CD4-positive, alpha-beta T cell (primary cell): ENCODE measurements around the gene CROCC2. TPM values are rescaled to one million over a fixed set of nuclear protein-coding genes. Genes with fewer than 3 reads are reported as not detected.

Experiments
- ATAC-seq: fragments of 200-7000 bp; cut with Tn5 transposase; one replicate; pipeline ENCODE4 v1.10.0; 2022; ENCODE audit warnings: mild to moderate bottlenecking; ENCODE audit not compliant: poor library complexity
- CTCF ChIA-PET: fragments of 350-600 bp; sonication (Branson Sonifier 250); formaldehyde crosslinking; loops from one replicate; lab custom pipeline; 2021; ENCODE audit warnings: antibody characterized with exemption, inconsistent platforms; lab: Charles Lee
- POLR2A ChIA-PET: fragments of 350-600 bp; sonication (Branson Sonifier 250); formaldehyde crosslinking; loops from one replicate; lab custom pipeline; 2021; ENCODE audit warnings: antibody characterized with exemption, inconsistent platforms; lab: Charles Lee
- DNase-seq, 14 experiments: peaks; one replicate each; pipeline ENCODE4 v3.0.0-alpha.2; 2013 to 2020; ENCODE audit warnings: mixed read lengths in 2 of 14
- H3K27ac ChIP-seq, 2 donors: one replicate each; pipeline versions ENCODE4 v1.5.1 to v1.7.0; 2013; ENCODE audit warnings: low read length in 2 of 2, low read depth in 1 of 2, mild to moderate bottlenecking in 1 of 2
- H3K27me3 ChIP-seq, 2 experiments: 1 replicate in 1 of 2; 2 replicates in 1 of 2; pipeline versions ENCODE4 v1.6.1 to v1.7.0; 2013; ENCODE audit warnings: low read length in 2 of 2, control low read depth in 1 of 2, mild to moderate bottlenecking in 1 of 2, moderate library complexity in 1 of 2; ENCODE audit not compliant: insufficient read depth in 2 of 2, control insufficient read depth in 1 of 2
- H3K36me3 ChIP-seq: one replicate; pipeline ENCODE4 v1.6.1; 2013; ENCODE audit warnings: low read length, control low read depth; ENCODE audit not compliant: insufficient read depth
- H3K4me1 ChIP-seq: one replicate; pipeline ENCODE4 v1.6.1; 2013; ENCODE audit warnings: low read length, control low read depth; ENCODE audit not compliant: insufficient read depth
- H3K4me3 ChIP-seq: one replicate; pipeline ENCODE4 v1.5.1; 2013; ENCODE audit warnings: mild to moderate bottlenecking, low read length, moderate library complexity
- H3K9me3 ChIP-seq, 2 experiments: 1 replicate in 1 of 2; 2 replicates in 1 of 2; pipeline versions ENCODE4 v1.6.1 to v1.7.0; 2013; ENCODE audit warnings: low read length in 2 of 2, mild to moderate bottlenecking in 2 of 2, control low read depth in 1 of 2, moderate library complexity in 1 of 2; ENCODE audit not compliant: control insufficient read depth in 1 of 2, insufficient read depth in 1 of 2
- H3K27ac Mint-ChIP-seq: one replicate; pipeline ENCODE4 v1.8.0; 2020; ENCODE audit warnings: mixed read lengths
- H3K27me3 Mint-ChIP-seq: one replicate; pipeline ENCODE4 v1.8.0; 2021; ENCODE audit warnings: mixed read lengths
- H3K36me3 Mint-ChIP-seq: one replicate; pipeline ENCODE4 v1.8.0; 2021; ENCODE audit warnings: low read depth, mixed read lengths
- H3K4me1 Mint-ChIP-seq: one replicate; pipeline ENCODE4 v1.8.0; 2021; ENCODE audit warnings: low read depth, mixed read lengths
- H3K4me3 Mint-ChIP-seq: one replicate; pipeline ENCODE4 v1.8.0; 2020; ENCODE audit warnings: mild to moderate bottlenecking, mixed read lengths
- H3K9me3 Mint-ChIP-seq: one replicate; pipeline ENCODE4 v1.8.0; 2020; ENCODE audit warnings: mixed read lengths
- intact Hi-C, 2 experiments: fragments of 100-400 bp; cut with DNase I in 1 of 2; cut with micrococcal nuclease in 1 of 2; formaldehyde crosslinking; loops; one replicate each; pipeline versions ENCODE4 v1.15.1 to v1.9.0; 2023 to 2025; cut with DNase I, micrococcal nuclease
- total RNA-seq, 174 experiments: library from RNA in 2 of 174; stranded (reverse) in 2 of 174; gene quantifications; one replicate each; pipeline ENCODE4 v1.2.3 and lab custom pipeline; 2021 to 2026
- TF ChIP-seq, protein P1 (sequence below): fragments of 200-600 bp; IDR thresholded peaks from one replicate; pipeline ENCODE4 v1.8.0; 2022; ENCODE audit warnings: antibody characterized with exemption, mild to moderate bottlenecking

The CROCC2 gene
- total RNA-seq, 2 experiments from 2014 or later: not detected

- H3K27me3 ChIP-seq: no peaks in the 10 kb centered on the region
- ChIA-PET CTCF (no interaction called here), POLR2A (no interaction called here)
- peaks cover 0 to 22% of the 10 kb centered on the region in 2 experiments for H3K9me3 ChIP-seq
- Mint-ChIP-seq H3K27me3 (no peaks in the 10 kb centered on the region), H3K4me3 (no peak overlapping the region), H3K4me1 (no peaks in the 10 kb centered on the region), H3K36me3 (no peaks in the 10 kb centered on the region), H3K9me3 (no peaks in the 10 kb centered on the region), H3K27ac (no peak overlapping the region)
- H3K27ac ChIP-seq: no peak overlapping the region
- intact Hi-C loops: no loop called here
- TF ChIP-seq, protein P1, sequence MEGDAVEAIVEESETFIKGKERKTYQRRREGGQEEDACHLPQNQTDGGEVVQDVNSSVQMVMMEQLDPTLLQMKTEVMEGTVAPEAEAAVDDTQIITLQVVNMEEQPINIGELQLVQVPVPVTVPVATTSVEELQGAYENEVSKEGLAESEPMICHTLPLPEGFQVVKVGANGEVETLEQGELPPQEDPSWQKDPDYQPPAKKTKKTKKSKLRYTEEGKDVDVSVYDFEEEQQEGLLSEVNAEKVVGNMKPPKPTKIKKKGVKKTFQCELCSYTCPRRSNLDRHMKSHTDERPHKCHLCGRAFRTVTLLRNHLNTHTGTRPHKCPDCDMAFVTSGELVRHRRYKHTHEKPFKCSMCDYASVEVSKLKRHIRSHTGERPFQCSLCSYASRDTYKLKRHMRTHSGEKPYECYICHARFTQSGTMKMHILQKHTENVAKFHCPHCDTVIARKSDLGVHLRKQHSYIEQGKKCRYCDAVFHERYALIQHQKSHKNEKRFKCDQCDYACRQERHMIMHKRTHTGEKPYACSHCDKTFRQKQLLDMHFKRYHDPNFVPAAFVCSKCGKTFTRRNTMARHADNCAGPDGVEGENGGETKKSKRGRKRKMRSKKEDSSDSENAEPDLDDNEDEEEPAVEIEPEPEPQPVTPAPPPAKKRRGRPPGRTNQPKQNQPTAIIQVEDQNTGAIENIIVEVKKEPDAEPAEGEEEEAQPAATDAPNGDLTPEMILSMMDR: no peak
- no peaks in the 10 kb centered on the region for H3K4me1 ChIP-seq
- ATAC-seq (no peak), DNase-seq (peak in 2 of 14 experiments; percentile 9 to 28)
- H3K36me3 ChIP-seq: no peaks in the 10 kb centered on the region
- H3K4me3 ChIP-seq: no peak overlapping the region
Measured at GRCh38 chr2:240948905-240949790, 43.0 kb downstream of the CROCC2 start.

DNA sequence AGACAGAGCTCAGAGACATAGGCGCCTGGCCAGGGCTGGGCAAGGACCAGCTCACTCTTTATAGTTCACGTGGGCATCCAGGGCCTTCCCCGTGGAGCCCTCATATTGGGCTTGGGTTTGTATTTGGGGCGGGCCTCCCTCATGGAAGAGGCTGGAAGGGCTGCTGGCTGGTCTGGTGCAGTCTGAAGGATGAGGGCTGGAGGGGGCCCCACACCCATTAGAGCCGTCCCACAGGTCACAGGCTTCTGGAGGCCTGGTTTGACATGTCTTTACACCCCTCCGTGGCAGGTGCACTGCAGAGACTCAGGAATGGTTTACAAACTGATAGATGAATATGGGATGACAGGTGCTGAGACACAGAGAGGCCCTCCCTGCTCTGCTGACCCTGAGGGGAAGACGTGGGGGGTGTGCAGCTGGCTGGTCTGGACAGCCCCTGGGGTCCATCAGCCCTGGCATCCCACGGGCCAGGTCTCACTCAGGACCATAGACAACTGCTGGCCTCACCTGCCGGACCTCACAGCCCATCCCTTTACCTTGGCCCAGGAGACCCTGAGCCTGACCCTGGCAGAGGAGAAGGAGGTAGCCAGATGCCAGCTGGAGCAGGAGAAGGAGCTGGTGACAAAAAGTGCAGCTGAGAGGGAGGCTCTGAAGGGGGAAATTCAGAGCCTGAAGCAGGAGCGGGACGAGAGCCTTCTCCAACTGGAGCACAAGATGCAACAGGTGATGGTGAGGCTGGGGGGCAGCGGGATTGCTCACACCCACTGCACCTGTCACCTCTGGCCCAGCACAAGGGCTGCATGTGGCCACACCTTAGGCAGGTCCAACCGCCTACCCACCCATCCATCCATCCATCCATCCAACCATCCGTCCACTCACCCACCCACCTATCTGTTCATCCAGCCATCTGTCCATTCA, 43.9 kb downstream of the CROCC2 start:
- Mint-ChIP-seq H3K9me3 (no peaks in the 10 kb centered on the region), H3K27ac (no peak overlapping the region), H3K36me3 (no peaks in the 10 kb centered on the region), H3K27me3 (peaks cover 1% of the 10 kb centered on the region), H3K4me3 (no peak overlapping the region), H3K4me1 (no peaks in the 10 kb centered on the region)
- CTCF ChIA-PET: no interaction called here
- Histone ChIP-seq H3K4me3 (no peak overlapping the region), H3K9me3 (peaks cover 0 to 22% of the 10 kb centered on the region in 2 experiments), H3K36me3 (no peaks in the 10 kb centered on the region), H3K27me3 (no peaks in the 10 kb centered on the region), H3K4me1 (no peaks in the 10 kb centered on the region), H3K27ac (no peak overlapping the region)
- intact Hi-C loops: no loop called here
- POLR2A ChIA-PET: no interaction called here
- DNase-seq: peak in 2 of 14 experiments; percentile 4 to 25
- ATAC-seq: no peak
- TF ChIP-seq, protein P1: no peak

DNA sequence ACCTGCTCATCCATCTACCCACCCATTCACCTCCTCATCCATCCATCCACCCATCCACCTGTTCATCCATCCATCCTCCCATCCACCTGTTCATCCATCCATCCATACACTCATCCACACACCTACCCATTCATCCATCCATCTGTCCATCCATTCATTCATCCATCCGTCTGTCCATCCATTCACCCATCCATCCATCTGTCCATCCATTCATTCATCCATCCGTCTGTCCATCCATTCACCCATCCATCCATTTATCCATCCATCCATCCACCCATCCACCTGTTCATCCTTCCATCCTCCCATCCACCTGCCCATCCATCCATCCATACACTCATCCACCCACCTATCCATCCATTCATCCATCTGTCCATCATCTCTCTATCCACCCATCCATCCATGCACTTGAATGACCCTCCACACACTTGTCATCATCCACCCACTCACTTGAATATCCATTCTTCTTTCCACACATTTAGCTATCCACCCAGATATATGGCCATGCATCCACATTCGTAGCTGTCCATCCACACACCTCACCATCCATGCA, 45.0 kb downstream of the CROCC2 start:
- H3K27ac Mint-ChIP-seq: no peak overlapping the region
- no peak overlapping the region for H3K4me3 Mint-ChIP-seq
- no peaks in the 10 kb centered on the region for H3K9me3 Mint-ChIP-seq
- Histone ChIP-seq H3K9me3 (peaks cover 0 to 22% of the 10 kb centered on the region in 2 experiments), H3K4me3 (no peak overlapping the region), H3K27me3 (no peaks in the 10 kb centered on the region), H3K36me3 (no peaks in the 10 kb centered on the region), H3K27ac (no peak overlapping the region), H3K4me1 (no peaks in the 10 kb centered on the region)
- no peak for ATAC-seq
- H3K36me3 Mint-ChIP-seq: no peaks in the 10 kb centered on the region
- ChIA-PET POLR2A (no interaction called here), CTCF (no interaction called here)
- intact Hi-C loops: no loop called here
- H3K4me1 Mint-ChIP-seq: no peaks in the 10 kb centered on the region
- TF ChIP-seq, protein P1: no peak
- no peak for DNase-seq
- peaks cover 5% of the 10 kb centered on the region for H3K27me3 Mint-ChIP-seq
